Spleen (tissue), 11 donors: ENCODE results near the gene VPS37B. TPM values are rescaled to one million over a fixed set of nuclear protein-coding genes. Genes with fewer than 3 reads are reported as not detected.
A peak's percentile ranks its signal among the peaks of the same experiment; 100 is the strongest.

Experiments
- DNase-seq: peaks from one replicate; pipeline ENCODE4 v3.0.0-alpha.2; 2020
- H3K27ac ChIP-seq, 8 donors: fragments of 200-600 bp; sonication (generic) in 7 of 8; 1 replicate in 4 of 8; 2 replicates in 4 of 8; pipeline versions ENCODE4 v1.5.0 to v1.8.0; 2016 to 2021; ENCODE audit warnings: inconsistent platforms in 4 of 8, mild to moderate bottlenecking in 4 of 8, moderate library complexity in 1 of 8
- H3K27me3 ChIP-seq, 7 donors: fragments of 200-600 bp; sonication (generic) in 6 of 7; replicated peaks in 1 of 7; 1 replicate in 4 of 7; 2 replicates in 3 of 7; pipeline versions ENCODE4 v1.5.0 to v1.8.0; 2016 to 2021; ENCODE audit warnings: inconsistent platforms in 3 of 7, mild to moderate bottlenecking in 1 of 7
- H3K36me3 ChIP-seq, 6 donors: fragments of 200-600 bp; sonication (generic) in 5 of 6; 1 replicate in 4 of 6; 2 replicates in 2 of 6; pipeline versions ENCODE4 v1.5.0 to v1.8.0; 2016 to 2021; ENCODE audit warnings: inconsistent platforms in 2 of 6
- H3K4me1 ChIP-seq, 6 donors: fragments of 200-600 bp; sonication (generic) in 5 of 6; 1 replicate in 3 of 6; 2 replicates in 3 of 6; pipeline versions ENCODE4 v1.5.0 to v1.8.0; 2016 to 2021; ENCODE audit warnings: inconsistent platforms in 3 of 6
- H3K4me3 ChIP-seq, 8 donors: fragments of 200-600 bp; sonication (generic) in 7 of 8; 1 replicate in 4 of 8; 2 replicates in 4 of 8; pipeline versions ENCODE4 v1.5.0 to v1.8.0; 2016 to 2021; ENCODE audit warnings: inconsistent platforms in 4 of 8, mild to moderate bottlenecking in 4 of 8, moderate library complexity in 2 of 8
- H3K9me3 ChIP-seq, 8 donors: fragments of 200-600 bp; sonication (generic) in 7 of 8; 1 replicate in 4 of 8; 2 replicates in 4 of 8; pipeline versions ENCODE4 v1.5.0 to v1.8.0; 2016 to 2021; ENCODE audit warnings: inconsistent platforms in 4 of 8
- POLR2A ChIP-seq, 3 donors: fragments of 450-650 bp; IDR thresholded peaks; one replicate each; pipeline ENCODE4 v1.5.1; 2017; ENCODE audit warnings: antibody characterized with exemption in 3 of 3, mild to moderate bottlenecking in 1 of 3
- POLR2AphosphoS5 ChIP-seq, 3 donors: sonication (generic); formaldehyde crosslinking; IDR thresholded peaks; one replicate each; pipeline ENCODE4 v1.5.1; 2017; ENCODE audit warnings: antibody characterized with exemption in 3 of 3
- WGBS, 5 donors: extraction: QIAGEN DNeasy Blood & Tissue Kit in 3 of 5; methylation state at CpG; one replicate each; pipeline versions ENCODE4 v1.1.5 to v1.1.7; 2013 to 2018; 5-methylcytosine and 5-hydroxymethylcytosine counted together
- intact Hi-C: fragments of 100-400 bp; cut with DNase I; formaldehyde crosslinking; loops from one replicate; pipeline ENCODE4 v1.15.0; 2023; ENCODE audit warnings: low total_unique reads
- polyA plus RNA-seq, 3 donors: library from polyadenylated mRNA; stranded (reverse); fragments of 200-250 nt; gene quantifications; one replicate each; pipeline ENCODE4 v1.2.1, GENCODE V29; 2013
- total RNA-seq, 7 donors: library from RNA; depleted of rRNA in 3 of 7; stranded (reverse); fragments of >200 nt in 3 of 7; fragmentation: NEBNext Ultra II Directional in 4 of 7; extraction: Animal tissue kit (Norgen Biotek cat#: 25700) in 4 of 7; gene quantifications; one replicate each; pipeline versions ENCODE4 v1.1.0 to v1.2.1, GENCODE V29; 2016 to 2021
- TF ChIP-seq, protein P1 (sequence below), 11 experiments: fragments of 200-600 bp in 7 of 11; fragments of 450-650 bp in 4 of 11; sonication (generic) in 4 of 11; IDR thresholded peaks in 8 of 11; conservative IDR thresholded peaks in 3 of 11; 1 replicate in 7 of 11; 2 replicates in 4 of 11; pipeline versions ENCODE4 v1.4.0 to v1.8.0; 2016 to 2021; ENCODE audit warnings: antibody characterized with exemption in 11 of 11, inconsistent platforms in 4 of 11, mild to moderate bottlenecking in 1 of 11
- donor health status: healthy with polysubstance abuse.
- donor health status: DM: no; HTN: no; CAD: no; lungs with moderate emphysema.
- donor health status: DM: no; HTN: no; CAD: no.
- donor health status: Bipolar disorder and iron deficiency.
- donor health status: healthy.
- donor health status: DM: no; HTN: no; CAD: no.
- donor health status: DM: yes; HTN: yes; CAD: no.

VPS37B gene
- total and polyA plus RNA-seq, 10 donors: 24.8 to 67.5 (median 47.3) TPM

DNA sequence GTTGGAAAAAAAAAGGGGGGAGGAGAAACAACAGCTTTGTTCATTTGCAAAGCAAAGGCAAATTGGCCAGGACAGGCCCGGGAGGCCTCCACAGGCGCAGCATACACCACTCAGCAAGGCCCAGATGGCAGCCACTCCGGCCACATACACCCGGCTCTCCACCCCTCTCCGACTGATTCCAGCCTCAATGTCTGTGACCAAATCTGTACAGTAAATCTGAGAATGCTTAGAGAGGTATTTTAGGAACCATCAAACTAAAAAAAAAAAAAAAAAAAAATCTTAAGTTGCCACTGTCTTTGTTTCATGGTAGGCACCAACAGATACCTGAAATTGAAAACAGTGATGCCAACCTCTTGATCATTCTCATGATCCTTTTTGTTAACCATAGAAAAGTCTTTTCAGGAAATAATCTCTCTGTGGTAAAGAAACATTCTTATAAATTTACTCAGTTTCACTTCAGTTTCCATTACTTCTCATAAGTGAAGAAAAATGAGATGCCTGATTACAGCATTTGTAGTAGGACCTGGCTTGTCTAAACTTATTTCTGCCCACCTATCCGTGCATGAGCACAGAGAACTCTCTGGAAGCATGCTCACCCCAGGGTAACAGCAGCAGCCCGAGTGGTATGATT, 20.2 kb downstream of the VPS37B start:
- Histone ChIP-seq H3K27ac (peak overlapping the region in 6 of 8 donors; percentile 41 to 81 (median 66)), H3K4me3 (no peak overlapping the region), H3K4me1 (peaks cover 83 to 100% (median 100%) of the 10 kb centered on the region in 6 donors), H3K36me3 (peaks cover 0 to 44% (median 0%) of the 10 kb centered on the region in 6 donors), H3K27me3 (no peaks in the 10 kb centered on the region), H3K9me3 (no peaks in the 10 kb centered on the region)
- intact Hi-C loops: no loop called here
- no peak for DNase-seq
- TF ChIP-seq POLR2AphosphoS5 (IDR thresholded peaks at IDR 0.05): peak in 1 of 3 donors; percentile 31
- TF ChIP-seq, protein P1, sequence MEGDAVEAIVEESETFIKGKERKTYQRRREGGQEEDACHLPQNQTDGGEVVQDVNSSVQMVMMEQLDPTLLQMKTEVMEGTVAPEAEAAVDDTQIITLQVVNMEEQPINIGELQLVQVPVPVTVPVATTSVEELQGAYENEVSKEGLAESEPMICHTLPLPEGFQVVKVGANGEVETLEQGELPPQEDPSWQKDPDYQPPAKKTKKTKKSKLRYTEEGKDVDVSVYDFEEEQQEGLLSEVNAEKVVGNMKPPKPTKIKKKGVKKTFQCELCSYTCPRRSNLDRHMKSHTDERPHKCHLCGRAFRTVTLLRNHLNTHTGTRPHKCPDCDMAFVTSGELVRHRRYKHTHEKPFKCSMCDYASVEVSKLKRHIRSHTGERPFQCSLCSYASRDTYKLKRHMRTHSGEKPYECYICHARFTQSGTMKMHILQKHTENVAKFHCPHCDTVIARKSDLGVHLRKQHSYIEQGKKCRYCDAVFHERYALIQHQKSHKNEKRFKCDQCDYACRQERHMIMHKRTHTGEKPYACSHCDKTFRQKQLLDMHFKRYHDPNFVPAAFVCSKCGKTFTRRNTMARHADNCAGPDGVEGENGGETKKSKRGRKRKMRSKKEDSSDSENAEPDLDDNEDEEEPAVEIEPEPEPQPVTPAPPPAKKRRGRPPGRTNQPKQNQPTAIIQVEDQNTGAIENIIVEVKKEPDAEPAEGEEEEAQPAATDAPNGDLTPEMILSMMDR (IDR thresholded peaks at IDR 0.05 in 8 of 11, conservative IDR thresholded peaks at IDR 0.05 in 3 of 11): no peak
- TF ChIP-seq POLR2A (IDR thresholded peaks at IDR 0.05): no peak
- WGBS, 5 donors: 54 to 72% (median 66%) methylated on average over 7 of the region's 7 CpGs

DNA sequence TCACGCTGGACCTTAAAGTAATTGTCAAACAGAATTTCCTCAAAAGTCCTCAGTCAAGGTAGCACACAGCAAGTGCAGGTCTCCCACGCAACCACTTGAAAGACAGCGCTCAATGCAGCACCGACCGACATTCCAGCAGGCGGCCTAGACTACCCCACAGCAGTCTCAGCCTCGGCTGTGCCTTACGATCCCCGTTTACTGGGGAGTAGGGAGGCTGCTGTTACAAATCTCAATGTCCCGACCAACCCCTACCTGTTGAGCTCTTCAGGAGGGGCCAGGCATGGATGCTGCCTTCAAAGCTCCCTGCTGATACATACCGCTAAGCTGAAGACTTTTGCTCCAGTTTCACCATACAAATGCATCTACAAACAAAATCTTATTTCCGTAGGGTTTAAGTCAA, 21.8 kb downstream of the VPS37B start:
- H3K27ac ChIP-seq: peak overlapping the region in 5 of 8 donors; percentile 20 to 92 (median 89)
- intact Hi-C loops: no loop called here
- H3K36me3 ChIP-seq: peaks cover 0 to 46% (median 14%) of the 10 kb centered on the region in 6 donors
- TF ChIP-seq POLR2AphosphoS5 (IDR thresholded peaks at IDR 0.05): no peak
- TF ChIP-seq, protein P1 (IDR thresholded peaks at IDR 0.05 in 8 of 11, conservative IDR thresholded peaks at IDR 0.05 in 3 of 11): no peak
- no peak for TF ChIP-seq POLR2A (IDR thresholded peaks at IDR 0.05)
- no peaks in the 10 kb centered on the region for H3K27me3 ChIP-seq
- H3K4me3 ChIP-seq: no peak overlapping the region
- no peaks in the 10 kb centered on the region for H3K9me3 ChIP-seq
- 76 to 86% (median 81%) methylated on average over 12 of the region's 12 CpGs for WGBS, 5 donors
- H3K4me1 ChIP-seq: peaks cover 94 to 100% (median 100%) of the 10 kb centered on the region in 6 donors
- peak; percentile 72 for DNase-seq

DNA sequence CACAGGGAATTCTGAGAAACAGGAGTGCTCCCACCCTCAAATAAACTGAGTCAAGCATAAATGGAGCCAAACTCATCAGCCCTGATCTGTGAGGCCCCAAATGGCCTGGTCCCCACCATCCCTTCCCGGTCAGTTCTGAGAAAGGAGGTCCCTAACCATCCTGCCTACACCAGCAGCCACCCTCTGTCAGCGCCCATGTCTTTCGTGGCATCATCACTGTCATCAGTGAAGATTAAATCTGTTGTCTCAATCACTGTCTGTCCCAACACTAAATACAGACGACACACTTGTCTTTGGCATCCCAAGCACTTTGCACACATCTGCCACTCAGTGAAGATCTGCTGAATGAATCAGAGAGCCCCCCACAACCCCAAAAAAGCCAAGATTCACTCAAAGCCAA, 22.4 kb downstream of the VPS37B start:
- H3K27ac ChIP-seq: peak overlapping the region in 6 of 8 donors; percentile 22 to 92 (median 88)
- peaks cover 0 to 46% (median 19%) of the 10 kb centered on the region in 6 donors for H3K36me3 ChIP-seq
- TF ChIP-seq POLR2AphosphoS5 (IDR thresholded peaks at IDR 0.05) (no peak), POLR2A (IDR thresholded peaks at IDR 0.05) (no peak)
- TF ChIP-seq, protein P1 (IDR thresholded peaks at IDR 0.05 in 8 of 11, conservative IDR thresholded peaks at IDR 0.05 in 3 of 11): no peak
- no peak overlapping the region for H3K4me3 ChIP-seq
- intact Hi-C loops: no loop called here
- peaks cover 91 to 100% (median 100%) of the 10 kb centered on the region in 6 donors for H3K4me1 ChIP-seq
- DNase-seq: peak; percentile 51
- no peaks in the 10 kb centered on the region for H3K9me3 ChIP-seq
- WGBS, 5 donors: 79 to 94% (median 85%) methylated on average over 4 of the region's 4 CpGs
- no peaks in the 10 kb centered on the region for H3K27me3 ChIP-seq

DNA sequence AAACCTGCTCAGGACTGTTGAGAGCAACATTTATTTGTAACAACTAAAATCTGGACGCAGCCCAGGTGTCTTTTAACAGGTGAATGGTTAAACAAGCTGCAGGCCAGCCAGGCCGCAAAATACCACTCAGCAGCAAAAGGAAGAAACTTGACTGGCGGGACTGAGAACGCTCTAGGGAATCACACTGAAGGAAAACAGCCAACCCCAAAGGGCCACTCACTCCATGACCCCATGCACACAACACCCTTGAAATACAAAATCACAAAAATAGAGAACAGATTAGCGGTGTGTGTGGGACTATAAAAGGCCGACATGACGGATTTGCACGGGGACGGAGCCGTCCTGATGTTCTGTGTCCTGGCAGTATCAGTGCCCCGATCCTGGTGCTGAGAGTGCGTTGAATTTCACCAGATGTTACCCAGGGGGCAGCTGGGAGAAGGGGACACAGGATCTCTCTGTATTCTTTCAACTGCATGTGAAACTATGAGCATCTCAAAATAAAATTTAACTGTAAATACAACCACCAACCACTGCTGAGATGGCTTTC, 23.0 kb downstream of the VPS37B start:
- peak; percentile 52 for DNase-seq
- Histone ChIP-seq H3K27me3 (no peaks in the 10 kb centered on the region), H3K27ac (peak overlapping the region; percentile 39 to 92 (median 88)), H3K4me1 (peaks cover 87 to 100% (median 100%) of the 10 kb centered on the region in 6 donors), H3K36me3 (peaks cover 0 to 51% (median 26%) of the 10 kb centered on the region in 6 donors), H3K4me3 (peak overlapping the region in 1 of 8 donors; percentile 56), H3K9me3 (no peaks in the 10 kb centered on the region)
- intact Hi-C loops: no loop called here
- 70 to 85% (median 76%) methylated on average over 12 of the region's 12 CpGs for WGBS, 5 donors
- TF ChIP-seq POLR2A (IDR thresholded peaks at IDR 0.05): no peak
- no peak for TF ChIP-seq POLR2AphosphoS5 (IDR thresholded peaks at IDR 0.05)
- TF ChIP-seq, protein P1 (IDR thresholded peaks at IDR 0.05 in 8 of 11, conservative IDR thresholded peaks at IDR 0.05 in 3 of 11): no peak
